Keratinocyte (primary cell): ENCODE data around the gene STK26. TPM values are rescaled to one million over a fixed set of nuclear protein-coding genes. Genes with fewer than 3 reads are reported as not detected.

Source experiments
- DNase-seq: peaks from one replicate; pipeline ENCODE4 v3.0.0-alpha.2; 2011; ENCODE audit warnings: low read depth, missing footprints, low spot score
- FAIRE-seq: peaks from 2 replicates; lab custom pipeline; 2011; peaks lifted over from hg19 to GRCh38; lab: Jason Lieb, UNC
- H2AFZ ChIP-seq: 2 replicates; pipeline ENCODE4 v1.6.0; 2012; ENCODE audit warnings: low read length, control low read depth, inconsistent platforms; ENCODE audit not compliant: control insufficient read depth
- H3K27ac ChIP-seq: 2 replicates; pipeline ENCODE4 v1.5.1; 2011; ENCODE audit warnings: low read length; ENCODE audit not compliant: control insufficient read depth, insufficient read depth
- H3K27me3 ChIP-seq: 3 replicates; pipeline ENCODE4 v1.6.0; 2011; ENCODE audit warnings: low read length; ENCODE audit not compliant: control insufficient read depth, insufficient read depth; ENCODE audit errors: extremely low read depth
- H3K36me3 ChIP-seq, 2 experiments: 2 replicates in 1 of 2; 3 replicates in 1 of 2; pipeline ENCODE4 v1.5.1; 2011; ENCODE audit warnings: low read length in 2 of 2, mild to moderate bottlenecking in 1 of 2; ENCODE audit not compliant: control insufficient read depth in 2 of 2, insufficient read depth in 2 of 2; ENCODE audit errors: extremely low read depth in 1 of 2
- H3K4me1 ChIP-seq: 3 replicates; pipeline ENCODE4 v1.5.1; 2011; ENCODE audit warnings: low read length; ENCODE audit not compliant: control insufficient read depth, insufficient read depth; ENCODE audit errors: extremely low read depth
- H3K4me2 ChIP-seq: 3 replicates; pipeline ENCODE4 v1.6.0; 2011; ENCODE audit warnings: low read depth, low read length; ENCODE audit not compliant: control insufficient read depth, insufficient read depth; ENCODE audit errors: extremely low read depth
- H3K4me3 ChIP-seq, 3 experiments: fragments of 200-600 bp in 1 of 3; sonication (generic) in 1 of 3; 2 replicates in 2 of 3; 3 replicates in 1 of 3; pipeline ENCODE4 v1.5.1; 2011 to 2016; ENCODE audit warnings: low read length in 3 of 3, mild to moderate bottlenecking in 3 of 3, control low read depth in 2 of 3, inconsistent platforms in 1 of 3, low read depth in 1 of 3, mixed read lengths in 1 of 3, mixed run types in 1 of 3, moderate library complexity in 1 of 3; ENCODE audit not compliant: control insufficient read depth in 2 of 3, insufficient read depth in 2 of 3; ENCODE audit errors: extremely low read depth in 1 of 3
- H3K79me2 ChIP-seq: 2 replicates; pipeline ENCODE4 v1.6.0; 2012; ENCODE audit warnings: low read length; ENCODE audit not compliant: control insufficient read depth, insufficient read depth
- H3K9ac ChIP-seq: 3 replicates; pipeline ENCODE4 v1.6.0; 2011; ENCODE audit warnings: low read length; ENCODE audit not compliant: control insufficient read depth, insufficient read depth; ENCODE audit errors: extremely low read depth
- H3K9me1 ChIP-seq: 3 replicates; pipeline ENCODE4 v1.6.0; 2011; ENCODE audit warnings: low read length; ENCODE audit not compliant: control insufficient read depth, insufficient read depth; ENCODE audit errors: extremely low read depth
- H3K9me3 ChIP-seq: 2 replicates; pipeline ENCODE4 v1.5.1; 2012; ENCODE audit warnings: low read depth, low read length; ENCODE audit not compliant: control insufficient read depth
- H4K20me1 ChIP-seq: 3 replicates; pipeline ENCODE4 v1.6.0; 2011; ENCODE audit warnings: low read length; ENCODE audit not compliant: control insufficient read depth, insufficient read depth; ENCODE audit errors: extremely low read depth
- EZH2 ChIP-seq: IDR thresholded peaks from one replicate; pipeline ENCODE4 v1.6.1; 2012; ENCODE audit warnings: inconsistent platforms, mild to moderate bottlenecking, low read length, moderate library complexity
- dilution Hi-C: fragments of 300-500 bp; cut with MboI; formaldehyde crosslinking; loops from one replicate; pipeline ENCODE4 v1.7.0; 2020; ENCODE audit warnings: low sequenced_read_pairs; ENCODE audit not compliant: extremely low pct_ligation_motif_present
- polyA plus RNA-seq, 5 experiments: library from polyadenylated mRNA; depleted of rRNA in 3 of 5; stranded (reverse) in 3 of 5; stranded (forward) in 1 of 5; unstranded in 1 of 5; fragments of >200 nt; gene quantifications; 1 replicate in 1 of 5; 2 replicates in 3 of 5; 3 replicates in 1 of 5; pipeline versions ENCODE4 v1.2.1 to v1.2.3, GENCODE V29; 2011 to 2012; ENCODE audit warnings: missing spikeins in 2 of 5, low read depth in 1 of 5, low replicate concordance in 1 of 5
- TF ChIP-seq, protein P1 (sequence below), 3 experiments: IDR thresholded peaks in 1 of 3; conservative IDR thresholded peaks in 1 of 3; optimal IDR thresholded peaks in 1 of 3; 2 replicates in 2 of 3; 3 replicates in 1 of 3; pipeline versions ENCODE3 to v1.5.1; 2011; ENCODE audit warnings: low read length in 3 of 3, mild to moderate bottlenecking in 3 of 3, moderate library complexity in 2 of 3, control low read depth in 1 of 3, inconsistent platforms in 1 of 3; ENCODE audit not compliant: insufficient read depth in 2 of 3; ENCODE audit errors: extremely low read depth in 1 of 3

STK26 gene
- polyA plus RNA-seq, 1 donor (not counting 4 experiments of a cell fraction or from before 2014, with no cell fraction given): 32.3 TPM

DNA sequence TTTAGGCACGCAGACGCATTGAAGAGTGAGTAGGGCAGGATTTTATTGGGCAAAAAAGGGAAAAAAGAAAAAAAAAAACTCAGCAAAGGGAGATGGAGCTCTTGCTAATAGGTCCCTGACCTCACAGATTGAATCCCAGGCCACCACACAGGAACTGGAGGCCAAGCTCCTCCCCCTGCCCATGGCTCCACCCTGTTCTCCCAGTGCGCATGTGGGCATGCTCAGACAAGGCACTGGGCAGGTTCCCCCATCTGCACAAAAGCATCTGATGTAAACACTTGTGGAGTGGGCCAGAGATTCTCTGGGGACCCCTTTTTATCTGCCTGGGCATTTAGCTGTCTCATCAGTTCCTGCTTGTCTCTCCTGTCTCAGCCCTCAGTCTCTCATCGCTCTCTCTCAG, 95.3 kb downstream of the STK26 start:
- TF ChIP-seq EZH2: no peak
- TF ChIP-seq, protein P1, sequence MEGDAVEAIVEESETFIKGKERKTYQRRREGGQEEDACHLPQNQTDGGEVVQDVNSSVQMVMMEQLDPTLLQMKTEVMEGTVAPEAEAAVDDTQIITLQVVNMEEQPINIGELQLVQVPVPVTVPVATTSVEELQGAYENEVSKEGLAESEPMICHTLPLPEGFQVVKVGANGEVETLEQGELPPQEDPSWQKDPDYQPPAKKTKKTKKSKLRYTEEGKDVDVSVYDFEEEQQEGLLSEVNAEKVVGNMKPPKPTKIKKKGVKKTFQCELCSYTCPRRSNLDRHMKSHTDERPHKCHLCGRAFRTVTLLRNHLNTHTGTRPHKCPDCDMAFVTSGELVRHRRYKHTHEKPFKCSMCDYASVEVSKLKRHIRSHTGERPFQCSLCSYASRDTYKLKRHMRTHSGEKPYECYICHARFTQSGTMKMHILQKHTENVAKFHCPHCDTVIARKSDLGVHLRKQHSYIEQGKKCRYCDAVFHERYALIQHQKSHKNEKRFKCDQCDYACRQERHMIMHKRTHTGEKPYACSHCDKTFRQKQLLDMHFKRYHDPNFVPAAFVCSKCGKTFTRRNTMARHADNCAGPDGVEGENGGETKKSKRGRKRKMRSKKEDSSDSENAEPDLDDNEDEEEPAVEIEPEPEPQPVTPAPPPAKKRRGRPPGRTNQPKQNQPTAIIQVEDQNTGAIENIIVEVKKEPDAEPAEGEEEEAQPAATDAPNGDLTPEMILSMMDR (optimal IDR thresholded peaks at IDR 0.05 in 1 of 3, IDR thresholded peaks at IDR 0.05 in 1 of 3, conservative IDR thresholded peaks at IDR 0.05 in 1 of 3; ENCODE audit: extremely low read depth in 1 of 3, insufficient read depth in 2 of 3, low read length in 3 of 3): no peak
- no peak overlapping the region for H2AFZ ChIP-seq
- dilution Hi-C loops: no loop called here
- no peaks in the 10 kb centered on the region for H3K79me2 ChIP-seq
- DNase-seq (no peak), FAIRE-seq (no peak)
- H3K4me3 ChIP-seq: no peak overlapping the region
- peaks cover 3% of the 10 kb centered on the region for H3K9me1 ChIP-seq
- H3K27me3 ChIP-seq: peaks cover 4% of the 10 kb centered on the region
- no peak overlapping the region for H3K27ac ChIP-seq
- H3K9ac ChIP-seq: no peak overlapping the region
- H3K36me3 ChIP-seq: no peaks in the 10 kb centered on the region
- no peak overlapping the region for H3K4me2 ChIP-seq
- H3K9me3 ChIP-seq: no peaks in the 10 kb centered on the region
- no peaks in the 10 kb centered on the region for H3K4me1 ChIP-seq
- no peaks in the 10 kb centered on the region for H4K20me1 ChIP-seq

GRCh38 chrX:132119283-132119682, 96.2 kb downstream of the STK26 start:
- FAIRE-seq (no peak), DNase-seq (no peak)
- dilution Hi-C loops: no loop called here
- no peaks in the 10 kb centered on the region for H3K79me2 ChIP-seq
- peaks cover 3% of the 10 kb centered on the region for H3K9me1 ChIP-seq
- no peaks in the 10 kb centered on the region for H3K9me3 ChIP-seq
- H2AFZ ChIP-seq: no peak overlapping the region
- H3K4me3 ChIP-seq: no peak overlapping the region
- no peak overlapping the region for H3K4me2 ChIP-seq
- H3K4me1 ChIP-seq: no peaks in the 10 kb centered on the region
- TF ChIP-seq EZH2: no peak
- TF ChIP-seq, protein P1 (optimal IDR thresholded peaks at IDR 0.05 in 1 of 3, IDR thresholded peaks at IDR 0.05 in 1 of 3, conservative IDR thresholded peaks at IDR 0.05 in 1 of 3; ENCODE audit: extremely low read depth in 1 of 3, insufficient read depth in 2 of 3, low read length in 3 of 3): no peak
- peaks cover 4% of the 10 kb centered on the region for H3K27me3 ChIP-seq
- H3K27ac ChIP-seq: no peak overlapping the region
- no peaks in the 10 kb centered on the region for H3K36me3 ChIP-seq
- H4K20me1 ChIP-seq: no peaks in the 10 kb centered on the region
- no peak overlapping the region for H3K9ac ChIP-seq
